Measurements from ENCODE around the gene PXT1. TPM values are rescaled to one million over a fixed set of nuclear protein-coding genes. Genes with fewer than 3 reads are reported as not detected.

The PXT1 gene
- total and polyA plus RNA-seq, 9 of the 15 experiments (the other 6 are each of a cell fraction or from before 2014, with no cell fraction given) = 0.09 to 0.11 (median 0.10) TPM; not detected in 5

GRCh38 chr6:36441307-36441894, 1.3 kb downstream of the PXT1 start (continued):
- TF ChIP-seq CTCFL (IDR thresholded peaks at IDR 0.05; ENCODE audit: borderline replicate concordance, insufficient read depth, low read depth, low read length, poor library complexity, severe bottlenecking) (no peak), ZNF586 (CRISPR knock-in tag; conservative IDR thresholded peaks at IDR 0.05) (no peak), ZEB2 (IDR thresholded peaks at IDR 0.05) (no peak), DPF2 (IDR thresholded peaks at IDR 0.05) (peak; percentile 88), ZBTB9 (CRISPR knock-in tag; IDR thresholded peaks at IDR 0.05) (no peak), EP400 (IDR thresholded peaks at IDR 0.05) (peak; percentile 74), CSDE1 (IDR thresholded peaks at IDR 0.05) (peak in 1 of 2 experiments; percentile 60; a peak in 1 of 4 replicates), ETV1 (tag; conservative IDR thresholded peaks at IDR 0.05; ENCODE audit: low read depth) (peak; percentile 95), HMBOX1 (IDR thresholded peaks at IDR 0.05) (peak; percentile 99), ZNF561 (CRISPR knock-in tag; conservative IDR thresholded peaks at IDR 0.05) (no peak), KAT8 (IDR thresholded peaks at IDR 0.05; ENCODE audit: low read depth) (no peak), POLR3A (IDR thresholded peaks at IDR 0.05; ENCODE audit: borderline replicate concordance, extremely low read depth, insufficient read depth, insufficient read length) (no peak), MEIS2 (IDR thresholded peaks at IDR 0.05; ENCODE audit: partially characterized antibody) (peak; percentile 71), TSC22D4 (tag; IDR thresholded peaks at IDR 0.05) (no peak), ZNF41 (CRISPR knock-in tag; conservative IDR thresholded peaks at IDR 0.05) (no peak), USF2 (CRISPR knock-in tag; IDR thresholded peaks at IDR 0.05) (no peak), TRIM25 (IDR thresholded peaks at IDR 0.05; ENCODE audit: borderline replicate concordance) (no peak), JUN (IDR thresholded peaks at IDR 0.05; ENCODE audit: borderline replicate concordance, low read depth, low read length) (peak; percentile 96), JUN (CRISPR knock-in tag; IDR thresholded peaks at IDR 0.05; ENCODE audit: borderline replicate concordance) (no peak), CBFB (CRISPR knock-in tag; IDR thresholded peaks at IDR 0.05) (no peak), HMG20B (CRISPR knock-in tag; IDR thresholded peaks at IDR 0.05) (no peak), ELK3 (CRISPR knock-in tag; IDR thresholded peaks at IDR 0.05) (no peak)
